ENCODE data around the gene DLGAP1.

The DLGAP1 gene

GRCh38 chr18:3447068-3447894 is 1007.8 kb downstream of the DLGAP1 start (continued):
- peak; percentile 46; the same call in 1 of the 2 replicates for TF ChIP-seq PATZ1 (CRISPR knock-in tag; IDR thresholded peaks at IDR 0.05; ENCODE audit: borderline replicate concordance)

Measured in SK-N-SH treated with all-trans-retinoic acid at 6 μM for 48 hours (cell line).